GM18868 (cell line): ENCODE measurements around the gene CHPF2.

Source experiments
- ATAC-seq: cut with Tn5 transposase; IDR thresholded peaks from one replicate; pipeline ENCODE4 v1.9.1; 2021; ENCODE audit warnings: mild to moderate bottlenecking, moderate library complexity; ENCODE audit not compliant: unreplicated experiment

Gene CHPF2

DNA sequence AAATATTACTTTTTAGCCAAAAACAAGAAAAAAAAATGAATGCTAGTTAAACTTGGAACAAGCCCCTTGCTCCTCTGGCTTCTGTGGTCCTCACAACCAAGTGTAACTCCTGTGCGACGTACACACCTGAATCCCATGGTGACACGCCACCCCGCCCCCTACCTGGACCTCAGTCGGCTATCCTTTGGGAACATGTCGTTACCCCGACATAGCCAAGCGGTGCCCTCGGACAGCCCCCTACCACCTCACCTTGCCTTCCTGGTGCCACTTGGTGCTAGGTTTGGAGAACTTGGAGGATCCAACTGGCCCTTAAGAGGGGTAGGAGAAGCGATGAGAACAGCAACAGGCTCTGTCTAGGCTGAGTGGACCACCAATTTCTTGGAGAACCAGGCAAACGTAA is 28.2 kb downstream of the CHPF2 start:
- no peak for ATAC-seq

GRCh38 chr7:151260883-151261282 is 28.6 kb downstream of the CHPF2 start:
- ATAC-seq = no peak

GRCh38 chr7:151261529-151261928 is 29.2 kb downstream of the CHPF2 start:
- ATAC-seq = no peak

DNA sequence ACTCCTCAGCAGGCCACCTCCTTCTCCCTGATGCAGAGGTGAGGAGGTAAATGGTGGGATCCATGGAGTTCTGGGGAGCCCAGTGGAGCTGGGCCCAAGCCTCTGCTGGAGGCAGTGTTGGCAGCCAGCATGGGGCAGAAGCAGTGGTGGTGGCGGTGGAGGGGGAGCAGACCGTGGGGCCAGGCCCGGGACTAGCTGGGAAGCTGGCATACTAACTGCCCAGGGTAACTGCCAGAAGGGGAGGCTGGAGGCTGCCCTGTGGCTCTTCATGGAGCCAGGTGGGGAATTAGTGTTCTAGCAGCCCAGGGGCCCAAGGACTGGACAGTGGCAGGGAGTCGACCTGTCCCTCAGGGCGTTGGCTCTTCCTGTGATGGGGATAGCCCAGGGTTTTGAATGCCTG is 32.3 kb downstream of the CHPF2 start:
- ATAC-seq = no peak

DNA sequence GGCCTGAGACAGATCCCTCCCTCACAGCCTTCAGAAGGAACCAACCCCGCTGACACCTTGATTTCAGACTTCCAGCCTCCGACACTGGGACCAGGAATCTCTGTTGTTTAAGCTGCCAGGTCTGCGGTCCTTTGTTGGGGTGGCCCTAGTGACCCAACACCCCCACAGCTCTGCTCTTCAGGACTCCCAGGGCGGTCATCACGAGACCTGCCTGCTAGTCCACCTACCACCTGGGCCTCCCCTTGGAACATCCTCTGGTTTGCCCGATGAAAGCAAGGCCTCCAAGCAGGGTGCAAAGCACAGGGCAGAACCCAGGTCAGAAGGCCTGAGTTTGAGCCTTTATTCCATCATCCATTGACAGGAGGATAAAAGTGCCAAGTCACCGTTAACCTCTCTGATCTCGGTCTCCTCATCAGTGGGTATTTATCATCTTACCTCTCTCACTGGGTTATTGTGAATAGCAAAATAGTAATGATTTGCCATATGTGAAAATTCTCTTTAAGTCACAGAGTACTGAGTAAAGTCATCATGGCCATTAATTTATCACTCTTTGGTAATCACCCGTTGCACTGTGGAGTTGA is 33.2 kb downstream of the CHPF2 start:
- ATAC-seq = no peak

- ATAC-seq = no peak
Observed at GRCh38 chr7:151269511-151269910, 37.2 kb downstream of the CHPF2 start.

- ATAC-seq = no peak
Observed at GRCh38 chr7:151271699-151272355, 39.5 kb downstream of the CHPF2 start.

DNA sequence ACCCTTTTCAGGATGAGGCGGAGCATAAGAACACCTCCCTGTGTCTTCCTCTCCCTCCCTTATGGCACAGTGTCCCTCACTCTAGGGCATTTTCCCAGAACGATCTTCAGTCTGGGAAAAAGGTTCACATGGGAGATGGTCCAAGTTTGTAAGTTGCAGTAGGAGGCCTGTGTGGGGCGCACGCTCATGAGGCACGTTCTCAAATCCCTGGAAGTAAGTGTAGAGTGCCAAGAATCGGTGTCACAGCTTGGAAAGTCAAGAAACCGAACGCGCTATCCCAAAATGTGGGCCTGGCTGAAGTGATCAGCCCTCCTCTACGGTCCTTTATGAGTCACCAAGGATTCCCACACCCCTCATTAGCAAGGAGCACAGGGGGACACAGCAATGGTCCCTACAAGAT is 40.1 kb downstream of the CHPF2 start:
- no peak for ATAC-seq

GRCh38 chr7:151272877-151273276 is 40.6 kb downstream of the CHPF2 start:
- no peak for ATAC-seq

- no peak for ATAC-seq
Observed at GRCh38 chr7:151273651-151274390, 41.5 kb downstream of the CHPF2 start.

DNA sequence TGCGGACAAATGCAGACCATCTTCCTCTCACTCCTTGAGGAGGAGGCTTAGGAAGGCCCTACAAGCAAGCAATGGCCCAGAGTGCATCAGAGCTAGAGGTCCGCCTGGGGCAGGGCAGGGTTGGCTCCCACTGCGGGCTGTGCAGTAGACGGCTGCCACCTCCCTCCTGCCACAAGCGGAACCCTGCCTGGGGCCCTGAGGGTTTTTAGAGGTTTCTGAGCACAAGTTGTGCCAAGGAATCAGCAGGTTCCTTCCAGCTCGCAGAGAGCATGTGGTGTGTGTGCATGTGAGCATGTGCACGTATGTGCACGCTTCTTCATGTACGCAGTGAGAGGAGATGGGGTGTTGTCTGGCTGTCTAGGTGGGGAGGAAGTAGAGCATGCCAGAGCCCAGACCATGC is 42.1 kb downstream of the CHPF2 start:
- ATAC-seq = no peak

GRCh38 chr7:151274936-151275812 is 42.9 kb downstream of the CHPF2 start:
- no peak for ATAC-seq

DNA sequence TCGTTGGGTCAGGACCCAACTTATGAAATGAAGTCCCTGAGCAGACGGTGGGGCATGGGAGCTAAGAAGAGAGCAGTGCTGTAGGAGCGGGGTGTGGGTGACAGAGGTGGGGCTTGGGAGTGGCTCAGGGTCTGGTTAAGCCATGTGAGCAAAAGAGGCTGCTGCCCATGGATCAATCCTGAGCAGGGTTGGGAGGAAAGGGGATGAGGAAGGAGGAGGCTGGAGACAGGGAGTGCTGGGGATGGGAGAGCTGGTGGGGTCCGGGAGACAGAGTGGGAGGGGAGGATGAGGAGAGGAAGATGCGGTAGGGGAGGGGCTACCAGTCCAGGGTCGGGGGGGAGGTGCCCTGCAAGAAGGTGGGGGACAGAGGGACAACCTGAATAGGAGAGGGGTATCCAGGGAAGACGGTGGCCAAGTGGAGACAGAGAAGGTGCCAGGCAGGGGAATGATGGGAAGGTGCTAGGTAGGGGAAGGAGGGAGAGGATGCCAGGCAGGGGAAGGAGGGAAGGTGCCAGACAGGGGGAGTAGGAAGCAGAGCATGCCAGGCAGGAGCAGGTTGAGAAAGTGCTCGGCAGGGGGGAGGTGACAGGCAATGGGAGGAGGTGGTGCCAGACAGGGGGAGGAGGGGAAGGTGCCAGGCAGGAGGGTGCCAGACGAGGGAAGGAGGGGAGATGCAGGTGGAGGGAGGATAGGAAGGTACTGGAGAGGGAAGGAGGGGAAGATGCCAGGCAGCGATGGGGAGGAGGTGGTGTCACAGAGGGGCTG is 43.7 kb downstream of the CHPF2 start:
- no peak for ATAC-seq

DNA sequence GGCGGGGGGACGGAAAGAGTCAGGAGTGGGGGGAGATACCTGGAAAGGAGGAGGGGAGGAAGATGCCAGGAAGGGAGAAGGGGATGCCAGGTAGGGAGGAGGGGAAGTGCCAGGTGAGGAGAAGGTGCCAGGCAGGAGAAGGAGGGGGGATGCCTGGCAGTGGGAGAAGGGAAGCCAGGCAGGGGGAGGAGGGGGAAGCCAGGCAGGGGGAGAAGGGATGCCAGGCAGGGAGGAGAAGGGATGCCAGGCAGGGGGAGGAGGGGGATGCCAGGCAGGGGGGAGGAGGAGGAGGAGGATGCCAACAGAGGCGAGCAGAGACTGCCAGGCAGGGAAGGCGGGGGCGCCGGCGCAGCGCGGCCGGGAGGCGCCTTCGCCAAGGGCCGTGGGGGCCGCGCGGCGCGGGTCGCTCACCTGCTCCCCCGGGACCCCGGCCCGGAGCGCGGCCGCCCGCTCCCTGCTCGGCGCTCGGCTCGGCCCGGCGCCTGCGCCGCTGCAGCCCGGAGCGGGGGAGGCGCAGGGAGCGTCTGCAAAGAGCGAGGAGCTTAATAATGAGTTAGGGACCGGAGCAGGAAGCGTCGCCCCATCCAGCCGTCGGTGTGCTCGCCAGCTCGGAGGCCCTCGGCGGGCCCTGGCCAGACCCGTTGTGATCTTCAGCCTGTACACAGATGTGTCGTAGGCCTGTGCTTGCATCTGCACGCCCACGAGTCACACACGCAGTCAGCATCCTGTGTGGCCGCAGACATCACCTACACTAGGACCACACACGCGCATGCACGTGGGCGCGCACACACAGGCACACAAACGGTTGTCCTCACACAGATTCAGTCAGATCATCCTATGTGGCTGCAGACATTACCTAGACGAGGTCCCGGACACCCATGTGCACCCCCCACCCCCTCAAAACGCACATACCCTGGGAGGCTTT is 44.6 kb downstream of the CHPF2 start:
- peak; percentile 74 for ATAC-seq

DNA sequence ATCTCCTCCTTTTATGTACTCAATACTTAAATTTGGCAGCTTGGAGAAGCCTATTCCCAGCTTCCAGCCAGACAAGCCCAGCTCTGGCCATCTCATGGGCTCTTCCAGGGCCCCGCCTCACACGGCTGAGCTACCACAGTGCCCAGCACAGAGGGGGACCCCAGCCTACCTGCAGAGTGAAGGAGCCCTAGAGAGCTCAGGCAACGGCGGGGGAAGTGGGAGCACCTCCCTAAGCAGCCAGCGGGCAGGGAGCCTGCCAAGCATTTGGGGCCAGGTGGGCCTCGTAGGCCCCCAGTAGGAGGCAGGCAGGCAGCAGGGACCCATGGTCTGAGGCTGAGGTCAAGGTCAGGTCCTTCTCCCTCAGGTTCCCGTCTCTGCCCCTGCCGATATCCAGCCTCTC is 45.3 kb downstream of the CHPF2 start:
- no peak for ATAC-seq

DNA sequence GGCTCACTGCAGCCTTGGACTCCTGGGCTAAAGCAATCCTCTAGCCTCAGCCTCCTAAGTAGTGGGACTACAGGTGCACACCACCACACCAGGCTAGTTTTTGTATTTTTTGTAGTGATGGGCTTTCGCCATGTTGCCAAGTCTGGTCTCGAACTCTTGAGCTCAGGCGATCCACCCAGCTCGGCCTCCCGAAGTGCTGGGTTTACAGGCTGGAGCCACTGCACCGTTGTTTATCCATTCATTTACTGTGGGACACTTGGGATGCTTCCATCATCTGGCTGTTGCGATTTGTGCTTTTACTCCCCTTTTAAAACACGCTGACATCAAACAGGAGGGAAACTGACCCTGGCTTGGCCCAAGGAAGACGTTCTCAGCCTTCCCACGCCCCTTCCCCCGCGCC is 46.7 kb downstream of the CHPF2 start:
- no peak for ATAC-seq

DNA sequence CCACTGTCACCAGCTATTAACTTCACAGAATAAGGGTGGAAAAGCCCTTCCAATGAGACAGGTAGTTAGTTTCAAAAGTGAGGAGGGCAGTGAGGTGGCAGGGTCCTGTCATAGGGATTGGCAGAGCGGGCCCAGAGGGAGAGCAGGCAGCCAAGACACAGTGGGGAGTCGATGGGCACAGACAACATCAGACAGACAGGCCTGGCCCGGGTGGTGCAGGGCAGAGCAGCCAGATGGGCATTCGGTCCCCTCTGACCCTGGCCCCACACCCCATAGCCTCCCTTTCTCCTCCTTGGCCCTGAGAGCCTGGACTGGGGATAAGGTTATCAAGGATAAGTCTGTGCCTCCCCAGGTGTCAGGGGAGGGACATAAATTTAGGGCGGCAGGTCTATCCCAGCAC is 47.6 kb downstream of the CHPF2 start:
- ATAC-seq = no peak

- no peak for ATAC-seq
Observed at GRCh38 chr7:151280388-151281019, 48.2 kb downstream of the CHPF2 start.

DNA sequence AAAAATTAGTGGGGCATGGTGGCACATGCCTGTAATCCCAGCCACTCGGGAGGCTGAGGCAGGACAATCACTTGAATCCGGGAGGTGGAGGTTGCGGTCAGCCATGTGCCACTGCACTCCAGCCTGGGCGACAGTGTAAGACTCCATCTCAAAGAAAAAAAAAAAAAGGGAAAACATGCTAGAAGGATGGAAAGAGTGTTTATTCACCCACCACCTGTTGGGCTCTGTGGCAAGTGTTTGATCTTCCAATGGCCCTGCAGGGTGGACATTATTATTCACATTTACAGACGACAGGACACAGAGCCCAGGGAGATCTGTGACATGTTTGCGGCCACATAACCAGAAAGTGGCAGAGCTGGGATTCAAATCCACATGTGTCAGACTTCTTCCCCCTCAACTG is 49.4 kb downstream of the CHPF2 start:
- no peak for ATAC-seq
